ENCODE results near the gene MGAT4B.

MGAT4B gene

GRCh38 chr5:179768326-179769085, 38.2 kb downstream of the MGAT4B start:
- DNase-seq (ENCODE audit: low read depth) = no peak

GRCh38 chr5:179767496-179768100, 39.1 kb downstream of the MGAT4B start:
- no peak for DNase-seq (ENCODE audit: low read depth)

GRCh38 chr5:179766726-179767455, 39.8 kb downstream of the MGAT4B start:
- no peak for DNase-seq (ENCODE audit: low read depth)

DNA sequence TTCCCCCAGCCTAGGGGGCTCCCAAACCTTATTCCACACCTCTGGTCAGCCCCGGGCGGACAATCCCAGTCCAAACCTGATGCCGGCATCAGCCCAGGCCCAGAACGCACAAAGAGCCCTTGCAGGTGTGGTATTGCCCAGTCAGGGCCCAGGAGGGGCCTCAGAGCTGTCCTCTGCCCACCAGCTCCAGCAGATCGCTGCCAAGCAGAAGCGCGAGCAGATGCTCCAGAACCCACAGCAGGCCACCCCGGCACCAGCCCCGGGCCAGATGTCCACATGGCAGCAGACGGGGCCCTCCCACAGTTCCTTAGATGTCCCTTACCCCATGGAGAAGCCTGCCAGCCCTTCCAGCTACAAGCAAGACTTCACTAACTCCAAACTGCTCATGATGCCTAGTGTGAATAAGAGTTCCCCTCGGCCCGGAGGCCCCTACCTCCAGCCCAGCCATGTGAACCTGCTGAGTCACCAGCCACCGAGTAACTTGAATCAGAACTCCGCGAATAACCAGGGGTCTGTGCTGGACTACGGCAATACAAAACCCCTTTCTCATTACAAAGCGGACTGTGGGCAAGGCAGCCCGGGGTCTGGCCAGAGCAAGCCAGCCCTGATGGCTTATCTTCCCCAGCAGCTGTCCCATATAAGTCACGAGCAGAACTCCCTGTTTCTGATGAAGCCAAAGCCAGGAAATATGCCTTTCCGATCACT, 40.5 kb downstream of the MGAT4B start:
- no peak for DNase-seq (ENCODE audit: low read depth)

DNA sequence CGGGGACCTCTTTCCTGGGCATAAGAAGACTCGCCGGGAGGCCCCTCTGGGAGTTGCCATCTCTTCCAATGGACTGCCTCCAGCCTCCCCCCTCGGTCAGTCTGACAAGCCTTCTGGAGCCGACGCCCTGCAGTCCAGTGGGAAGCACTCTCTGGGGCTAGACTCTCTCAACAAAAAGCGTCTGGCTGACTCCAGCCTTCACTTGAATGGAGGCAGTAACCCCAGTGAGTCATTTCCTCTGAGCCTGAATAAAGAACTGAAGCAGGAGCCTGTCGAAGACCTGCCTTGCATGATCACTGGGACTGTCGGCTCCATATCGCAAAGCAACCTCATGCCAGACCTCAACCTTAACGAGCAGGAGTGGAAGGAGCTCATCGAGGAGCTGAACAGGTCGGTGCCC, 41.3 kb downstream of the MGAT4B start:
- no peak for DNase-seq (ENCODE audit: low read depth)

GRCh38 chr5:179764056-179764455, 42.6 kb downstream of the MGAT4B start:
- no peak for DNase-seq (ENCODE audit: low read depth)

GRCh38 chr5:179763215-179763945, 43.3 kb downstream of the MGAT4B start:
- peak; percentile 6 for DNase-seq (ENCODE audit: low read depth)

- no peak for DNase-seq (ENCODE audit: low read depth)
Observed at GRCh38 chr5:179762781-179763176, 43.9 kb downstream of the MGAT4B start.

DNA sequence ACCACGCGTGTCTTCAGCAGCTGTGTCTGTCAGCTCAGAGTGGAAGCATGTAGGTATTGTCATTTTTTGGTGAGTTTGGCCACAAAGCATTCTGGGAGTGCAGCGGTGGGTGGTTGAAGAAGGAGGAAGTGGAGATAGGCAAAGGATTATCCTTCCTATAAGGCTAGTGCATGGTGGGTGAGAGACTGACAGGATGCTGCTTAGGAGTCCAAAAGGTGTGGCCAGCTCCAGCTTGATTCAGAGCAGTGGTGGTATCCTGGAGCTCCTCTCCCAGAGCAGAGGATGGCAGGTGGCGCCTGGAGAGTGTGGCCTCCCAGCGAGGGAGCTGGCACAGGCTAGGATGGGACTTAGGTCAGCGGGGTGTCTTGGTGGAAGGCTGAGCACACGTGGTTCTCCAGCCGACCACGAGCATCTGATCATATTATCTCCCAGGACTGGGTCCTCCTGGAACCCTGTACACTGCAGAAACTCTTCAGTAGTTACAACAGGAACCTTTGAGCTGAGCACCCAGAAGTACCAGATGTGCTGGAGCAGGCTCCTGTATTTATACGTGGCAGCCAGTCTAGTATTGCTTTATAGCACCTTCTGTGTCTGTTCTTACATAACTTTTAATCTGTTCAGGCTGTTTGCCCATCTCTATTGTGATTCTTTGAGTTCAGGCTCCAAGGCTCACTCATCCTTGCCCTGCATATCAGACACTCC, 44.4 kb downstream of the MGAT4B start:
- no peak for DNase-seq (ENCODE audit: low read depth)

GRCh38 chr5:179759581-179760551, 46.8 kb downstream of the MGAT4B start:
- DNase-seq (ENCODE audit: low read depth) = no peak

DNA sequence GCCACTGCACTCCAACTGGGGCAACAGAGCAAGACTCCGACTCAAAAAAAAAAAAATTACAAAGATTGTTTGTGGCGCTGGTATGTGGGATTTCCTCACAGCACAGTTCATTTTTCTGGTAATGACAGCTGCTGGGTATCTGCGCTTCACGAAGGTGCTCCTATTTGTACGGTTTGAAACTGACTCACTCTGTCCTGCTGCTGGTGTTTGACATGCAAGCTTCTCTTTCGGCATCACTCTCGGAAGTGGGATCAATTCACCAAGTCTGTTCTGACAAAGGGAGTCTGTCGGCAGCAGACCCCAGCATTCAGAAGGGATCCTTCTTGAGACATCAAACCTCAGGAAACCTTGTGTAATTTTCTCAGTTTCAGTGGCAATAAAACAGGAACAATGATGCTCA, 47.7 kb downstream of the MGAT4B start:
- DNase-seq (ENCODE audit: low read depth) = no peak

- no peak for DNase-seq (ENCODE audit: low read depth)
Observed at GRCh38 chr5:179755022-179755421, 51.6 kb downstream of the MGAT4B start.

GRCh38 chr5:179753971-179754370, 52.7 kb downstream of the MGAT4B start:
- no peak for DNase-seq (ENCODE audit: low read depth)

GRCh38 chr5:179749857-179750508, 56.7 kb downstream of the MGAT4B start:
- DNase-seq (ENCODE audit: low read depth) = no peak

- DNase-seq (ENCODE audit: low read depth) = no peak
Observed at GRCh38 chr5:179747811-179748210, 58.9 kb downstream of the MGAT4B start.

All from activated T-helper 1 cell treated with Interleukin-2 at 50 U/mL for 16 hours (primary cell).